HepG2 (cell line): ENCODE data around the gene RNF126. TPM values are rescaled to one million over a fixed set of nuclear protein-coding genes. Genes with fewer than 3 reads are reported as not detected.

Experiments
- BORCS8-MEF2B ChIP-seq: sonication (generic); formaldehyde crosslinking; IDR thresholded peaks from 2 replicates; pipeline ENCODE4 v1.8.0; 2022; ENCODE audit warnings: mild to moderate bottlenecking, missing genetic modification reagents
- CERS6 ChIP-seq: sonication (generic); formaldehyde crosslinking; IDR thresholded peaks from 2 replicates; pipeline ENCODE4 v1.5.0; 2020; ENCODE audit warnings: missing genetic modification reagents
- DRAP1 ChIP-seq: IDR thresholded peaks from 2 replicates; pipeline ENCODE4 v1.6.1; 2016; ENCODE audit warnings: missing genetic modification reagents, missing compliant biosample characterization
- JDP2 ChIP-seq: sonication (generic); formaldehyde crosslinking; IDR thresholded peaks from 2 replicates; pipeline ENCODE4 v1.8.1; 2022; ENCODE audit warnings: missing genetic modification reagents, borderline replicate concordance
- KDM3A ChIP-seq: IDR thresholded peaks from 2 replicates; pipeline ENCODE4 v1.6.1; 2018; ENCODE audit warnings: low read depth, missing compliant biosample characterization
- KLF13 ChIP-seq: sonication (generic); formaldehyde crosslinking; IDR thresholded peaks from 2 replicates; pipeline ENCODE4 v1.4.0; 2020; ENCODE audit warnings: mild to moderate bottlenecking, missing genetic modification reagents
- MEF2D ChIP-seq: sonication (generic); formaldehyde crosslinking; IDR thresholded peaks from 2 replicates; pipeline ENCODE4 v1.5.1; 2020; ENCODE audit warnings: mild to moderate bottlenecking, missing genetic modification reagents
- MYC ChIP-seq: sonication (generic); formaldehyde crosslinking; IDR thresholded peaks from 2 replicates; pipeline ENCODE4 v1.9.0; 2021; ENCODE audit warnings: missing genetic modification reagents, borderline replicate concordance
- PHB2 ChIP-seq: fragments of 450-650 bp; IDR thresholded peaks from 2 replicates; pipeline ENCODE4 v1.6.1; 2018; ENCODE audit not compliant: partially characterized antibody
- POLR2A ChIP-seq, 2 experiments: IDR thresholded peaks; 2 replicates each; pipeline ENCODE4 v1.6.1; 2011; ENCODE audit warnings: low read depth in 2 of 2, low read length in 2 of 2, mild to moderate bottlenecking in 1 of 2, moderate library complexity in 1 of 2; ENCODE audit not compliant: insufficient read depth in 1 of 2
- SP1 ChIP-seq, 2 experiments: fragments of 450-650 bp in 1 of 2; sonication (generic) in 1 of 2; formaldehyde crosslinking in 1 of 2; IDR thresholded peaks; 2 replicates each; pipeline versions ENCODE4 v1.4.0 to v1.6.1; 2016 to 2020; ENCODE audit warnings: missing genetic modification reagents in 1 of 2
- TBL1XR1 ChIP-seq: fragments of 150-350 bp; IDR thresholded peaks from 2 replicates; pipeline ENCODE4 v1.6.1; 2014; ENCODE audit warnings: borderline replicate concordance, low read length; ENCODE audit not compliant: partially characterized antibody
- TP53 ChIP-seq: sonication (generic); formaldehyde crosslinking; conservative IDR thresholded peaks from 2 replicates; pipeline ENCODE4 v1.4.0; 2020; ENCODE audit warnings: missing genetic modification reagents
- ZBTB25 ChIP-seq: IDR thresholded peaks from 2 replicates; pipeline ENCODE4 v1.6.1; 2018; ENCODE audit warnings: missing genetic modification reagents
- ZGPAT ChIP-seq: IDR thresholded peaks from 2 replicates; pipeline ENCODE4 v1.6.1; 2016; ENCODE audit warnings: mild to moderate bottlenecking
- ZNF143 ChIP-seq: sonication (generic); formaldehyde crosslinking; IDR thresholded peaks from 2 replicates; pipeline ENCODE4 v1.4.0; 2020; ENCODE audit warnings: missing genetic modification reagents
- ZNF430 ChIP-seq: sonication (generic); formaldehyde crosslinking; IDR thresholded peaks from 2 replicates; pipeline ENCODE4 v1.9.0; 2021; ENCODE audit warnings: mild to moderate bottlenecking, missing genetic modification reagents
- ZNF709 ChIP-seq: sonication (generic); formaldehyde crosslinking; IDR thresholded peaks from 2 replicates; pipeline ENCODE4 v1.5.0; 2020; ENCODE audit warnings: mild to moderate bottlenecking, missing genetic modification reagents
- ZNF781 ChIP-seq: sonication (generic); formaldehyde crosslinking; IDR thresholded peaks from 2 replicates; pipeline ENCODE4 v1.5.1; 2020; ENCODE audit warnings: borderline replicate concordance, mild to moderate bottlenecking, missing genetic modification reagents; ENCODE audit errors: not compliant biosample characterization
- ZNF790 ChIP-seq: sonication (generic); formaldehyde crosslinking; IDR thresholded peaks from 2 replicates; pipeline ENCODE4 v1.8.0; 2022; ENCODE audit warnings: missing genetic modification reagents, mild to moderate bottlenecking, borderline replicate concordance
- ZNF83 ChIP-seq: sonication (generic); formaldehyde crosslinking; IDR thresholded peaks from 2 replicates; pipeline ENCODE4 v1.4.0; 2020; ENCODE audit warnings: missing genetic modification reagents, mild to moderate bottlenecking, borderline replicate concordance
- polyA plus RNA-seq, 8 experiments: library from polyadenylated mRNA; depleted of rRNA in 3 of 8; stranded (reverse) in 7 of 8; unstranded in 1 of 8; fragments of >200 nt; fragmentation: Illumina TruSeq in 4 of 8; extraction: Trizol in 4 of 8; gene quantifications; 2 replicates each; pipeline versions ENCODE4 v1.2.1 to v1.2.3, GENCODE V29; 2011 to 2016; ENCODE audit warnings: low read depth in 4 of 8, missing spikeins in 1 of 8, mixed read lengths in 1 of 8; ENCODE audit not compliant: insufficient read depth in 1 of 8
- total RNA-seq, 5 experiments: library from RNA; depleted of rRNA; stranded (reverse); fragments of >200 nt; fragmentation: Illumina TruSeq; extraction: Trizol; gene quantifications; 2 replicates each; pipeline ENCODE4 v1.2.3, GENCODE V29; 2016; ENCODE audit warnings: low read depth in 1 of 5
- TF ChIP-seq, protein P1 (sequence below): sonication (generic); formaldehyde crosslinking; conservative IDR thresholded peaks from 2 replicates; pipeline ENCODE4 v1.8.0; 2022; ENCODE audit warnings: low read depth, missing genetic modification reagents

RNF126 gene
- total and polyA plus RNA-seq, 2 of the 13 experiments (the other 11 are each of a cell fraction or from before 2014, with no cell fraction given) = 23.2 to 34.0 TPM

DNA sequence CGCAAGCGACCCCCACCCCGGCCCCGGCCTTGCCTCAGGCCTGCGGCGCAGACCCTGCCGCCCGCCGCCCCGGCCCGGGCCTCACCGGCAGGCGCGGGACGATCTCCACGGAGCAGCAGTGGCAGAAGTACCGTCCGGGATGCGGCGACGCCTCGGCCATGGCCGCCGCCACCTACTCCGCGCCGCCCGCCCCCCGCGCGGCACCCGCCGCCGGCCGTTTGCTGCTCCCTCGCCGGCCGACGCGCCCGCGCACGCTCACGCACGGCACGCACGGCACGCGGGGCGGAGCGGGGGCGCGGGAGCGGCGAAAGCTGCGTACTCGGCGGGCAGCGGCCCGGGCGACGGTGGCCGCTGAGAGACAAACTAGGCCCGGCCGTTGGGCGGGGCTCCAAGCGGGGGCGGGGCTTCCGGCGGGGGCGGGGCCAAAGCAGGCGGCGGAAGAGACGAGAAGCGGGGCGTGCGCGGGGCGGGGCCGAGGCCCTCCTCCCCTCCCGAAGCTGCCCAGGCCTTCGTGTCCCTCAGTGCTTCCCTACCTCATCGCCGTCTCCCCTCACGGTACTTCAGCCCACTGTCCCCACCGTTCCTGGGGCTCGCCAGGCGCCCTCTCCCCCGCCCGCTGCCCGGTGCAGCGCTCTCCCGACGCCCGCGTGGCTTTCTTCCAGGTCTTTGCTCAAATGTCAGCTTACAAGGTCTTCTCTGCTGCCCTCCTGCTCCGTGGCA lies at the start of gene RNF126 (continued):
- TF ChIP-seq TP53 (CRISPR knock-in tag) (no peak), SP1 (IDR thresholded peaks at IDR 0.05) (no peak), SP1 (CRISPR knock-in tag; IDR thresholded peaks at IDR 0.05) (peak; percentile 83), TBL1XR1 (no peak), MEF2D (0 out of 2 replicates have a peak, but pooled peaks have one; percentile 33), ZGPAT (CRISPR knock-in tag) (peak; percentile 55; the same call in 1 of the 2 replicates), DRAP1 (CRISPR knock-in tag) (peak; percentile 44; the same call in 1 of the 2 replicates), ZBTB25 (CRISPR knock-in tag) (peak; percentile 56; the same call in 1 of the 2 replicates), CERS6 (CRISPR knock-in tag) (no peak), ZNF83 (CRISPR knock-in tag) (peak; percentile 56; the same call in 1 of the 2 replicates), POLR2A (IDR thresholded peaks at IDR 0.05; ENCODE audit: insufficient read depth in 1 of 2, low read depth in 2 of 2, low read length in 2 of 2) (peak; percentile 72 to 78), PHB2 (no peak), ZNF709 (no peak; the same call in 1 of the 2 replicates), ZNF790 (CRISPR knock-in tag) (no peak), BORCS8-MEF2B (0 out of 2 replicates have a peak, but pooled peaks have one; percentile 5), ZNF430 (no peak; the same call in 1 of the 2 replicates), KDM3A (CRISPR knock-in tag) (0 out of 2 replicates have a peak, but pooled peaks have one; percentile 26), KLF13 (CRISPR knock-in tag) (no peak), JDP2 (peak; percentile 70; the same call in 1 of the 2 replicates), ZNF781 (no peak), MYC (CRISPR knock-in tag) (peak; percentile 41; the same call in 1 of the 2 replicates), ZNF143 (CRISPR knock-in tag) (peak; percentile 38; the same call in 1 of the 2 replicates)
- TF ChIP-seq, protein P1, sequence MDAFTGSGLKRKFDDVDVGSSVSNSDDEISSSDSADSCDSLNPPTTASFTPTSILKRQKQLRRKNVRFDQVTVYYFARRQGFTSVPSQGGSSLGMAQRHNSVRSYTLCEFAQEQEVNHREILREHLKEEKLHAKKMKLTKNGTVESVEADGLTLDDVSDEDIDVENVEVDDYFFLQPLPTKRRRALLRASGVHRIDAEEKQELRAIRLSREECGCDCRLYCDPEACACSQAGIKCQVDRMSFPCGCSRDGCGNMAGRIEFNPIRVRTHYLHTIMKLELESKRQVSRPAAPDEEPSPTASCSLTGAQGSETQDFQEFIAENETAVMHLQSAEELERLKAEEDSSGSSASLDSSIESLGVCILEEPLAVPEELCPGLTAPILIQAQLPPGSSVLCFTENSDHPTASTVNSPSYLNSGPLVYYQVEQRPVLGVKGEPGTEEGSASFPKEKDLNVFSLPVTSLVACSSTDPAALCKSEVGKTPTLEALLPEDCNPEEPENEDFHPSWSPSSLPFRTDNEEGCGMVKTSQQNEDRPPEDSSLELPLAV = 0 out of 2 replicates have a peak, but pooled peaks have one; percentile 57
